Trophoblast cell (in vitro differentiated cells and primary cell): ENCODE results near the gene ATF7.
A peak's percentile ranks its signal among the peaks of the same experiment; 100 is the strongest.

Source experiments
- DNase-seq, 2 donors: peaks; one replicate each; pipeline ENCODE4 v3.0.0-alpha.2; 2016
- H2AFZ ChIP-seq: 2 replicates; pipeline ENCODE4 v1.6.1; 2013; ENCODE audit warnings: low read length, moderate library complexity, mild to moderate bottlenecking; ENCODE audit not compliant: insufficient read depth, poor library complexity
- H2AK5ac ChIP-seq: 2 replicates; pipeline ENCODE4 v1.6.1; 2013; ENCODE audit warnings: mild to moderate bottlenecking, low read length
- H2BK120ac ChIP-seq: 2 replicates; pipeline ENCODE4 v1.6.1; 2013; ENCODE audit warnings: low read length, mild to moderate bottlenecking, moderate library complexity; ENCODE audit not compliant: insufficient read depth, poor library complexity
- H2BK12ac ChIP-seq: 2 replicates; pipeline ENCODE4 v1.6.1; 2013; ENCODE audit warnings: mild to moderate bottlenecking, low read length, moderate library complexity
- H2BK5ac ChIP-seq: 2 replicates; pipeline ENCODE4 v1.6.1; 2013; ENCODE audit warnings: low read length, low read depth, moderate library complexity, mild to moderate bottlenecking; ENCODE audit not compliant: poor library complexity
- H3K14ac ChIP-seq: 2 replicates; pipeline ENCODE4 v1.6.1; 2013; ENCODE audit warnings: mild to moderate bottlenecking, low read length
- H3K18ac ChIP-seq: 2 replicates; pipeline ENCODE4 v1.6.1; 2013; ENCODE audit warnings: mild to moderate bottlenecking, low read length
- H3K23ac ChIP-seq: 2 replicates; pipeline ENCODE4 v1.6.1; 2013; ENCODE audit warnings: low read length
- H3K27ac ChIP-seq: 2 replicates; pipeline ENCODE4 v1.5.1; 2013; ENCODE audit warnings: low read depth, mild to moderate bottlenecking, inconsistent platforms, low read length, moderate library complexity
- H3K27me3 ChIP-seq: 2 replicates; pipeline ENCODE4 v1.6.1; 2013; ENCODE audit warnings: inconsistent platforms, mild to moderate bottlenecking, low read length, moderate library complexity; ENCODE audit not compliant: insufficient read depth
- H3K36me3 ChIP-seq, 2 experiments: 1 replicate in 1 of 2; 2 replicates in 1 of 2; pipeline ENCODE4 v1.6.1; 2013; ENCODE audit warnings: low read length in 2 of 2, mild to moderate bottlenecking in 2 of 2, moderate library complexity in 1 of 2; ENCODE audit not compliant: insufficient read depth in 2 of 2, control insufficient read depth in 1 of 2
- H3K4ac ChIP-seq: 2 replicates; pipeline ENCODE4 v1.6.1; 2013; ENCODE audit warnings: low read depth, mild to moderate bottlenecking, low read length, moderate library complexity
- H3K4me1 ChIP-seq, 2 experiments: 1 replicate in 1 of 2; 2 replicates in 1 of 2; pipeline ENCODE4 v1.6.1; 2013; ENCODE audit warnings: low read length in 2 of 2, mild to moderate bottlenecking in 2 of 2, moderate library complexity in 1 of 2; ENCODE audit not compliant: insufficient read depth in 2 of 2, control insufficient read depth in 1 of 2
- H3K4me2 ChIP-seq: 2 replicates; pipeline ENCODE4 v1.6.1; 2013; ENCODE audit warnings: inconsistent platforms, mild to moderate bottlenecking, low read length, moderate library complexity
- H3K4me3 ChIP-seq: 2 replicates; pipeline ENCODE4 v1.5.1; 2013; ENCODE audit warnings: mild to moderate bottlenecking, low read depth, low read length, inconsistent platforms
- H3K79me1 ChIP-seq: one replicate; pipeline ENCODE4 v1.6.1; 2013; ENCODE audit warnings: low read length
- H3K79me2 ChIP-seq: 2 replicates; pipeline ENCODE4 v1.6.1; 2013; ENCODE audit warnings: low read length, mild to moderate bottlenecking; ENCODE audit not compliant: control insufficient read depth, insufficient read depth, poor library complexity
- H3K9ac ChIP-seq: 2 replicates; pipeline ENCODE4 v1.6.1; 2013; ENCODE audit warnings: mild to moderate bottlenecking, low read length
- H3K9me3 ChIP-seq: 2 replicates; pipeline ENCODE4 v1.6.1; 2013; ENCODE audit warnings: low read depth, mild to moderate bottlenecking, control low read depth, inconsistent platforms, low read length; ENCODE audit not compliant: insufficient read depth
- H4K12ac ChIP-seq: 2 replicates; pipeline ENCODE4 v1.6.1; 2013; ENCODE audit warnings: low read depth, mild to moderate bottlenecking, low read length, moderate library complexity
- H4K8ac ChIP-seq: 2 replicates; pipeline ENCODE4 v1.6.1; 2013; ENCODE audit warnings: low read depth, mild to moderate bottlenecking, low read length, moderate library complexity
- H4K91ac ChIP-seq: one replicate; pipeline ENCODE4 v1.6.1; 2013; ENCODE audit warnings: low read depth, mild to moderate bottlenecking, low read length, moderate library complexity
- WGBS: extraction: QIAGEN DNeasy Blood & Tissue Kit; methylation state at CpG from one replicate; pipeline ENCODE4 v1.1.7; 2013; ENCODE audit warnings: missing lambda C conversion rate; ENCODE audit not compliant: insufficient read length, insufficient coverage; ENCODE audit errors: extremely low coverage; 5-methylcytosine and 5-hydroxymethylcytosine counted together

Gene ATF7

DNA sequence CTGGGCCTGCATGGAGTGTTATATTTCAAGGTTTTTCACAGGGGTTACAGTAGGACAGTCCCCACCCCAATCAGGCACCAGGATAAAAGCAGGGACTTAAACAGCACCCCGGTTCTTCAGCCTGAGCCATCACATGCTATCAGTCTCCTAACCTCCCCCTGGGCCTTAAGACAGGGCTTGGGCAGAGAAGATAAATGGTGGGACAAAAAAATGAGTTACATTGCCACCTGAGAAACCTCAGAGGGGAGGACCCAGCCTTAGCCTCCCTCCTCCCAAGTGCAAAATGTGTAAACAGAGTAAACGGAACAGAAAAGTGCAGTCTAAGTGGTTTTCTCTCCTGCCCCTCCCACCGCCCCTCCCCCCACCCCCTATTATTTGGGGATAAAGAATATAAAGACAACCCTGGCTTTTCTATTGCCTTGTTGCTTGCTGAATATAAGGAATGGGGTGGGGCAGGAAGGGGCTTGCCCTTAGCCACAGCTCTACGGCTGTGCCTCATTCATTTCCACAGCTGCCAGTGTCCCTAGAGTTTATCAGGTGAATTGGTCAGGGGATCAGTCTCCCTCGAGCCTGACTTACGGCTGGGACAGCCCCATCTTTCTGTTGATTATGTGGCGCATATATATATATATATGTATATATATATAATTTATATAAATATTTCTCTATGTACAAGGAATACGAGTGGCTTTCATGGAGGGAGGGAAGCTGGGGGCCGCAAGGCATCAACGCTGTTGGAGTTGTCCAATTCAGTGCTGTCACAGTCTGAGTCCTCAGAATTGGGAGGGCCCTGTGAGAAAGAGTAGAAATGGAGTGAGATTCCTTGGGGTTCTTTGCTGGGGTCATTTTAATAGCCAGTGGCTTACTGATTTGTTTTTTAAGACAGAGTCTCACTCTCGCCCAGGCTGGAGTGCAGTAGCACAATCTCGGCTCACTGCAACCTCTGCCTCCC is 145.4 kb downstream of the ATF7 start:
- H2AFZ ChIP-seq = no peak overlapping the region
- H3K79me2 ChIP-seq = no peaks in the 10 kb centered on the region
- H3K9me3 ChIP-seq = no peaks in the 10 kb centered on the region
- no peak overlapping the region for H2BK120ac ChIP-seq
- H4K12ac ChIP-seq = no peak overlapping the region
- no peak overlapping the region for H3K4me2 ChIP-seq
- H3K18ac ChIP-seq = no peak overlapping the region
- no peak overlapping the region for H3K9ac ChIP-seq
- no CpG with 5 or more reads among the region's 12 CpGs for WGBS
- DNase-seq = no peak
- no peak overlapping the region for H3K4me3 ChIP-seq
- H3K27me3 ChIP-seq = no peaks in the 10 kb centered on the region
- no peak overlapping the region for H4K91ac ChIP-seq
- H2BK12ac ChIP-seq = no peak overlapping the region
- H3K79me1 ChIP-seq = no peaks in the 10 kb centered on the region
- H3K23ac ChIP-seq = no peak overlapping the region
- peaks cover 41 to 71% of the 10 kb centered on the region in 2 experiments for H3K36me3 ChIP-seq
- no peak overlapping the region for H3K4ac ChIP-seq
- no peak overlapping the region for H3K14ac ChIP-seq
- H2AK5ac ChIP-seq = no peak overlapping the region
- H2BK5ac ChIP-seq = no peak overlapping the region
- H4K8ac ChIP-seq = no peak overlapping the region
- no peaks in the 10 kb centered on the region for H3K4me1 ChIP-seq
- no peak overlapping the region for H3K27ac ChIP-seq

GRCh38 chr12:53479331-53479730 is 146.9 kb downstream of the ATF7 start:
- H3K79me2 ChIP-seq = no peaks in the 10 kb centered on the region
- no CpG with 5 or more reads among the region's 5 CpGs for WGBS
- H3K18ac ChIP-seq = no peak overlapping the region
- no peak overlapping the region for H3K23ac ChIP-seq
- no peak for DNase-seq
- no peaks in the 10 kb centered on the region for H3K9me3 ChIP-seq
- H3K79me1 ChIP-seq = no peaks in the 10 kb centered on the region
- H2AK5ac ChIP-seq = no peak overlapping the region
- H2AFZ ChIP-seq = no peak overlapping the region
- no peak overlapping the region for H2BK5ac ChIP-seq
- no peak overlapping the region for H2BK12ac ChIP-seq
- no peak overlapping the region for H4K91ac ChIP-seq
- no peak overlapping the region for H3K4ac ChIP-seq
- no peak overlapping the region for H3K9ac ChIP-seq
- no peak overlapping the region for H4K12ac ChIP-seq
- no peak overlapping the region for H3K27ac ChIP-seq
- peaks cover 37 to 76% of the 10 kb centered on the region in 2 experiments for H3K36me3 ChIP-seq
- no peak overlapping the region for H3K14ac ChIP-seq
- no peaks in the 10 kb centered on the region for H3K27me3 ChIP-seq
- no peaks in the 10 kb centered on the region for H3K4me1 ChIP-seq
- H2BK120ac ChIP-seq = no peak overlapping the region
- no peak overlapping the region for H3K4me3 ChIP-seq
- no peak overlapping the region for H3K4me2 ChIP-seq
- no peak overlapping the region for H4K8ac ChIP-seq

DNA sequence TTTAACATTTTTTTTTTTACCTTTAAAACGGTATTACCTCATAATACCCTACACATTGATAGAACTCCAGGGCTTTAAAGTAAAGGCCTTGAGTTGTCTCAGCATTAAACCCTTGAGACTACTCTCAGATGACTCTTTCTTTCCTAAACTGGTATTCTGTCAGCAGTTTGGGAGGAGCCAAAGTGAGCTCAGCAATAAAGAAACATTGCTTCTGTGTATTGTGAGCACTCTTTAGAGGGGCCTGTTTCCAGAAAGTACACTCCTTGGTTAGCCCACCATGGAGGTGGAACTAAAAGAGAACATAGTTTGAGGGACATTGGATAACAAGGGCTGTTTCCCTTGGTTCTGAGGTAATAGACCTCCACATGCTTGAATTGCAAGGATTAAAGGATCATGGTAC is 147.3 kb downstream of the ATF7 start:
- 100% methylated on average over 1 of the region's 1 CpG for WGBS
- Histone ChIP-seq H4K91ac (no peak overlapping the region), H3K23ac (no peak overlapping the region), H3K14ac (no peak overlapping the region), H3K4me1 (no peaks in the 10 kb centered on the region), H2BK5ac (no peak overlapping the region), H3K79me2 (no peaks in the 10 kb centered on the region), H3K9ac (no peak overlapping the region), H3K27ac (no peak overlapping the region), H4K12ac (no peak overlapping the region), H4K8ac (no peak overlapping the region), H3K9me3 (no peaks in the 10 kb centered on the region), H2AFZ (no peak overlapping the region), H2BK12ac (no peak overlapping the region), H3K27me3 (no peaks in the 10 kb centered on the region), H3K4me3 (no peak overlapping the region), H3K4ac (no peak overlapping the region), H2AK5ac (no peak overlapping the region), H2BK120ac (no peak overlapping the region), H3K18ac (no peak overlapping the region), H3K36me3 (peaks cover 37 to 76% of the 10 kb centered on the region in 2 experiments), H3K4me2 (no peak overlapping the region), H3K79me1 (no peaks in the 10 kb centered on the region)
- DNase-seq = no peak

DNA sequence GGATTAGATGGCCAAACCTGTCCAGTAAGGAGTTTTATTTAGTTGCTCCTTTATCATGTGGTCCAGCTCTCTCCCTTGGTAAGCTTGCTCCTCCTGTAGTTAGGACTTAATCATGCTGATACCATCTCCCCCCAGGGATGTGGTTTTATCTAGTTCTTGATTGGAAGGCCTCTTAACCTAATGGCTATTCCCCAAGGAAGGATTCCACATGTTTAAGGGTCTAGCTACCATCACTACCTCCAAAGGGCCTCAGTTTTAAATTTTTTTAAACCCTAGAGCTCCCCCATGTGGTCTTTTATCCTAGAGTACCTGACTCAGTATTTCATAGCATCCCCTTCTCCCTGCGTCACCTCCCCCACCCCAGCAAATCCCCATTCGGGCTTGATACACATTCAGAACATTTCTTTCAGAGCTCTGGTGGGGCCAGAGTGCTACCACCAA is 149.4 kb downstream of the ATF7 start:
- Histone ChIP-seq H3K79me2 (no peaks in the 10 kb centered on the region), H4K91ac (no peak overlapping the region), H2BK120ac (no peak overlapping the region), H3K23ac (no peak overlapping the region), H2BK12ac (no peak overlapping the region), H3K27ac (no peak overlapping the region), H4K8ac (no peak overlapping the region), H3K79me1 (no peaks in the 10 kb centered on the region), H2BK5ac (no peak overlapping the region), H3K4ac (no peak overlapping the region), H2AFZ (no peak overlapping the region), H2AK5ac (no peak overlapping the region), H3K4me2 (no peak overlapping the region), H3K18ac (no peak overlapping the region), H3K27me3 (no peaks in the 10 kb centered on the region), H3K4me1 (no peaks in the 10 kb centered on the region), H3K36me3 (peaks cover 27 to 72% of the 10 kb centered on the region in 2 experiments), H3K9ac (no peak overlapping the region), H3K14ac (no peak overlapping the region), H4K12ac (no peak overlapping the region), H3K4me3 (no peak overlapping the region), H3K9me3 (no peaks in the 10 kb centered on the region)
- DNase-seq = peak in 1 of 2 donors; percentile 29
- WGBS = no CpG with 5 or more reads among the region's 2 CpGs
